Mucosa of descending colon (tissue), 3 donors: Measurements from ENCODE around the gene MANEAL. TPM values are rescaled to one million over a fixed set of nuclear protein-coding genes. Genes with fewer than 3 reads are reported as not detected.

Experiments used
- ATAC-seq: fragments of 200-7000 bp; cut with Tn5 transposase; one replicate; pipeline ENCODE4 v1.9.1; 2020; ENCODE audit warnings: mild to moderate bottlenecking, moderate library complexity
- DNase-seq, 3 donors: peaks; one replicate each; pipeline ENCODE4 v3.0.0-alpha.2; 2020
- H3K36me3 ChIP-seq: fragments of 200-600 bp; one replicate; pipeline ENCODE4 v1.8.0; 2021; ENCODE audit warnings: low read depth, mild to moderate bottlenecking
- H3K4me1 ChIP-seq: fragments of 200-600 bp; one replicate; pipeline ENCODE4 v1.8.0; 2021; ENCODE audit warnings: low read depth, mild to moderate bottlenecking
- H3K4me3 ChIP-seq: fragments of 200-600 bp; one replicate; pipeline ENCODE4 v1.8.0; 2021; ENCODE audit warnings: mild to moderate bottlenecking
- H3K9me3 ChIP-seq: fragments of 200-600 bp; one replicate; pipeline ENCODE4 v1.8.0; 2021; ENCODE audit warnings: mild to moderate bottlenecking
- intact Hi-C, 2 donors: fragments of 100-400 bp; cut with DNase I in 1 of 2; cut with micrococcal nuclease in 1 of 2; formaldehyde crosslinking; loops; one replicate each; pipeline versions ENCODE4 v1.11.0 to v1.11.1; 2022; cut with DNase I, micrococcal nuclease
- total RNA-seq, 3 donors: library from RNA; stranded (reverse); fragmentation: NEBNext Ultra II Directional in 2 of 3; extraction: Animal tissue kit (Norgen Biotek cat#: 25700) in 2 of 3; gene quantifications; one replicate each; pipeline versions ENCODE4 v1.2.1 to v1.2.4, GENCODE V29; 2021 to 2023
- TF ChIP-seq, protein P1 (sequence below): fragments of 200-600 bp; IDR thresholded peaks from one replicate; pipeline ENCODE4 v1.8.0; 2022; ENCODE audit warnings: antibody characterized with exemption, mild to moderate bottlenecking
- donor health status: DM: no; HTN: no; CAD: no; lungs with moderate emphysema.
- donor health status: DM: no; HTN: no; CAD: no.
- donor health status: DM: no; HTN: yes; CAD: no.

Gene MANEAL
- total RNA-seq, 3 donors from 2014 or later: 5.4 to 7.6 (median 6.5) TPM

DNA sequence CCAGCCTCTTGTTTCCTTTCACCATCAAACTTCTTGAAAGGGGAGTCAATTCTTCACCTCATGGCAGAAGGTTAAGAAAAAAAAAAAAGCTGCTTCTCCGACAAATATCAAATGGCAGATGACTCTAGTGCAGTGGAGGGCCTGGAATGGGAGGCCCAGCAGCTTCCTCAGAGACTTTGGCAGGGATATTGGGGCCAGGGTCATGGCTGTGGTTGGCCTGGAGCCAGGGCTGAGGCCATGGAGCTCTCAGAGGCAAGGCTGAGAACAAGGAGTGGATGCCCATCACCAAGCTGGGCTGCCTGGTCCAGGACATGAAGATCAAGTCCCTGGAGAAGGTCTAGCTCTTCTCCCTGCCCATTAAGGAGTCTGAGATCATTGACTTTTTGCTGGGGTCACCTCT is 47.1 kb downstream of the MANEAL start:
- Histone ChIP-seq H3K36me3 (no peaks in the 10 kb centered on the region), H3K9me3 (no peaks in the 10 kb centered on the region), H3K4me3 (no peak overlapping the region), H3K4me1 (peaks cover 5% of the 10 kb centered on the region)
- TF ChIP-seq, protein P1, sequence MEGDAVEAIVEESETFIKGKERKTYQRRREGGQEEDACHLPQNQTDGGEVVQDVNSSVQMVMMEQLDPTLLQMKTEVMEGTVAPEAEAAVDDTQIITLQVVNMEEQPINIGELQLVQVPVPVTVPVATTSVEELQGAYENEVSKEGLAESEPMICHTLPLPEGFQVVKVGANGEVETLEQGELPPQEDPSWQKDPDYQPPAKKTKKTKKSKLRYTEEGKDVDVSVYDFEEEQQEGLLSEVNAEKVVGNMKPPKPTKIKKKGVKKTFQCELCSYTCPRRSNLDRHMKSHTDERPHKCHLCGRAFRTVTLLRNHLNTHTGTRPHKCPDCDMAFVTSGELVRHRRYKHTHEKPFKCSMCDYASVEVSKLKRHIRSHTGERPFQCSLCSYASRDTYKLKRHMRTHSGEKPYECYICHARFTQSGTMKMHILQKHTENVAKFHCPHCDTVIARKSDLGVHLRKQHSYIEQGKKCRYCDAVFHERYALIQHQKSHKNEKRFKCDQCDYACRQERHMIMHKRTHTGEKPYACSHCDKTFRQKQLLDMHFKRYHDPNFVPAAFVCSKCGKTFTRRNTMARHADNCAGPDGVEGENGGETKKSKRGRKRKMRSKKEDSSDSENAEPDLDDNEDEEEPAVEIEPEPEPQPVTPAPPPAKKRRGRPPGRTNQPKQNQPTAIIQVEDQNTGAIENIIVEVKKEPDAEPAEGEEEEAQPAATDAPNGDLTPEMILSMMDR: no peak
- DNase-seq (no peak), ATAC-seq (no peak)
- intact Hi-C loops: no loop called here

DNA sequence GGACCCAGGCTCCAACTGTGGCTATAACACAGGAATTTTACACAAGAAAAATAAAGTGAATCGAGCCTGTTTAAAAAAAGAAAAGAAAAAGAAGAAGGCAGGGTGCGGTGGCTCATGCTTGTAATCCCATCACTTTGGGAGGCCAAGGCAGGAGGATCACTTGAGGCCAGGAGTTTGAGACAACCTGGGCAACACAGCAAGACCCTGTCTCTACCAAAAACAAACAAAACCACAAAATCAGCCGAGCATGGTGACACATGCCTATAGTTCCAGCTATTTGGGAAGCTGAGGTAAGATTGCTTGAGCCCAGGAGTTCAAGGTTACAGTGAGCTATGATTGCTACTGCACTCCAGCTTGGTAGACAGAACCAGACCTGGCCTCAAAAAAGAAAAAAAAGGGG is 48.0 kb downstream of the MANEAL start:
- intact Hi-C loops: no loop called here
- ATAC-seq (no peak), DNase-seq (no peak)
- TF ChIP-seq, protein P1: no peak
- Histone ChIP-seq H3K9me3 (no peaks in the 10 kb centered on the region), H3K4me1 (peaks cover 5% of the 10 kb centered on the region), H3K36me3 (no peaks in the 10 kb centered on the region), H3K4me3 (no peak overlapping the region)

DNA sequence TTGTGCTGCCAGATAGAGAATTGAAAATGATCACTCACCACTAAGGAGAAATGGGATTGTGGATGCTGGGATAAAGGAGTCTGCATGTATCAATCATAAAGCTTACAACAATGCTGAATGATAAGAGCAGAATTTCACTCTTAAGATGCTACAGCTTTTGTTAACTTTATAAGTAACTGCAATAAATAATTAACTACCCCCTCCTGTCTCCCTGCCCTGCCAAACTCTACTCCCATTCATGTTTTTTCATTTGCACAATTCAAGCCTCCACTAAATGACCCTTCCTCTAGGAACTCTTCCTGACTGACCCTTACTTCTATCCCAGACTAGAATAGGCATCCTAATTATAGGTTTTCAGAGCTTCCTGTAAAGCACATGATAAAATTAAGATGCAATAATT is 50.9 kb downstream of the MANEAL start:
- ATAC-seq: no peak
- intact Hi-C loops: no loop called here

DNA sequence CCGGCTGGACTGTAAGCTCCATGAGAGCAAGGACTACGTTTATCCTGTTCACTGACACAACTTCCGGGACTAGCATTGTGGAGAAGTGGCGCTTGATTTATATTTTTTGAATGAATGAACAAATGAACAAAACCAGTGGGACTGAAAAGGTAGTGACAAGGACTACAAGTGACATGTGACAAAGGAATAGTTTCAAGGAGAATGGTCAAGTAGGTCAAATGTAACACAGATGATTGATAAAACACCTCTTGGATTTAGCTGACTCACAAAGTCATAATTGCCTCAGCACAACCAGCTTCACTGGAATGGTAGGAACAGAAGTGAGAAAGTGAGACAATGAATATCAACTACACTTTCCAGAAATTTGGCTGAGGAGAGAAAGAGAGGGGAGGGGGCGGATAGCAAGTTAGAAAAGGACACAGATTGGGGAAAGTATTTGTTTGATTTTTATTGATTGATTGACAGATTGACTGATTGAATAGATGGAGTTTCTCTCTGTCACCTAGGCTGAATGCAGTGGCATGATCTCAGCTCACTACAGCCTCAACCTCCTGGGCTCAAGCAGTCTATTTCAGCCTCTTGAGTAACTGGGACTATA is 51.5 kb downstream of the MANEAL start:
- Histone ChIP-seq H3K9me3 (no peaks in the 10 kb centered on the region), H3K4me3 (no peak overlapping the region), H3K36me3 (no peaks in the 10 kb centered on the region), H3K4me1 (peaks cover 11% of the 10 kb centered on the region)
- no peak for DNase-seq
- TF ChIP-seq, protein P1: no peak
- intact Hi-C loops: no loop called here
- peak; percentile 44 for ATAC-seq

More for the DNA sequence above, 50.9 kb downstream of the MANEAL start:
- DNase-seq: no peak
- Histone ChIP-seq H3K4me1 (peaks cover 11% of the 10 kb centered on the region), H3K36me3 (no peaks in the 10 kb centered on the region), H3K4me3 (no peak overlapping the region), H3K9me3 (no peaks in the 10 kb centered on the region)
- TF ChIP-seq, protein P1: no peak

DNA sequence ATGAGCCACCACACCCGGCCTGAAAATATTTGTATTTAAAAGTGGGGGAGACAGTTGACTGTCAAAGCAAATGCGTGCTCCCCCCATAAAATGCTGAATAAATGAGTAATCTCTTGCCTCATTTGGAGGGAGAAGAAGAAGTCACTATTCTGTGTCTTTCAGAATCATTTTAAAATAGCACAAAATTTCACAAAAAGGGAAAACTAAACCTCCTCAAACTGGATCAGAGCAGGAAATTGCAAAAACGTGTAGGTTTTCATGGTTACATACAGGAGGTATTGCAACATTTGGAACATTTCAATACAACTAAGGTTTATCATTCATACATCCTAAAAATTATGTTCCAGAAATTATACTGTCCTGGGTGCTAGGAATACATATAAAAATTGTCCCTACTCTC is 52.1 kb downstream of the MANEAL start:
- Histone ChIP-seq H3K4me1 (peaks cover 11% of the 10 kb centered on the region), H3K4me3 (no peak overlapping the region), H3K9me3 (no peaks in the 10 kb centered on the region), H3K36me3 (no peaks in the 10 kb centered on the region)
- TF ChIP-seq, protein P1: no peak
- intact Hi-C loops: no loop called here
- ATAC-seq (no peak), DNase-seq (no peak)
